Endodermal cell (in vitro differentiated cells): Measurements from ENCODE around the gene A2ML1. TPM values are rescaled to one million over a fixed set of nuclear protein-coding genes. Genes with fewer than 3 reads are reported as not detected.

Source experiments
- DNase-seq: peaks from one replicate; pipeline ENCODE4 v3.0.0-alpha.2; 2017
- H3K27ac ChIP-seq: 2 replicates; pipeline ENCODE4 v1.5.1; 2013; ENCODE audit warnings: mild to moderate bottlenecking, low read depth, low read length, moderate library complexity
- H3K27me3 ChIP-seq: 2 replicates; pipeline ENCODE4 v1.6.1; 2013; ENCODE audit warnings: mild to moderate bottlenecking, low read length, moderate library complexity; ENCODE audit not compliant: insufficient read depth, control insufficient read depth, poor library complexity, severe bottlenecking
- H3K36me3 ChIP-seq: 2 replicates; pipeline ENCODE4 v1.7.0; 2013; ENCODE audit warnings: mild to moderate bottlenecking, low read length, moderate library complexity; ENCODE audit not compliant: control insufficient read depth, insufficient read depth
- H3K4me1 ChIP-seq: one replicate; pipeline ENCODE4 v1.7.0; 2013; ENCODE audit warnings: low read length; ENCODE audit not compliant: control insufficient read depth, insufficient read depth
- H3K4me3 ChIP-seq: 2 replicates; pipeline ENCODE4 v1.5.1; 2013; ENCODE audit warnings: mild to moderate bottlenecking, low read length, moderate library complexity
- H3K9ac ChIP-seq: 2 replicates; pipeline ENCODE4 v1.6.1; 2013; ENCODE audit warnings: mild to moderate bottlenecking, low read length, moderate library complexity; ENCODE audit not compliant: poor library complexity, severe bottlenecking; ENCODE audit errors: extremely low read depth
- H3K9me3 ChIP-seq: 2 replicates; pipeline ENCODE4 v1.6.1; 2013; ENCODE audit warnings: mild to moderate bottlenecking, low read length, moderate library complexity; ENCODE audit not compliant: control insufficient read depth
- H3K27ac Mint-ChIP-seq: 2 replicates; pipeline ENCODE4 v1.8.0; 2020; ENCODE audit warnings: mixed read lengths
- H3K27me3 Mint-ChIP-seq: 2 replicates; pipeline ENCODE4 v1.8.0; 2021; ENCODE audit warnings: mild to moderate bottlenecking, mixed read lengths; ENCODE audit not compliant: insufficient read depth
- H3K36me3 Mint-ChIP-seq: 2 replicates; pipeline ENCODE4 v1.8.0; 2020; ENCODE audit warnings: low read depth, mixed read lengths
- H3K4me1 Mint-ChIP-seq: 2 replicates; pipeline ENCODE4 v1.8.0; 2020; ENCODE audit warnings: mixed read lengths
- H3K4me3 Mint-ChIP-seq: 2 replicates; pipeline ENCODE4 v1.8.0; 2020; ENCODE audit warnings: mild to moderate bottlenecking, moderate library complexity, mixed read lengths
- H3K9me3 Mint-ChIP-seq: 2 replicates; pipeline ENCODE4 v1.8.0; 2020; ENCODE audit warnings: mild to moderate bottlenecking, mixed read lengths
- WGBS, 2 experiments: methylation state at CpG; one replicate each; pipeline versions ENCODE4 v1.1.5 to v1.1.7; 2013; ENCODE audit warnings: missing lambda C conversion rate in 2 of 2, mixed read lengths in 1 of 2; ENCODE audit not compliant: insufficient coverage in 1 of 2, insufficient read length in 1 of 2; 5-methylcytosine and 5-hydroxymethylcytosine counted together
- total RNA-seq, 2 donors: library from RNA; stranded (reverse); fragmentation: NEBNext Ultra II Directional in 1 of 2; extraction: Animal tissue kit (Norgen Biotek cat#: 25700) in 1 of 2; gene quantifications; 2 replicates in 1 of 2; 3 replicates in 1 of 2; pipeline ENCODE4 v1.2.1, GENCODE V29; 2021
- TF ChIP-seq, protein P1 (sequence below): fragments of 200-600 bp; sonication (generic); conservative IDR thresholded peaks from 2 replicates; pipeline ENCODE4 v1.5.0; 2021; ENCODE audit warnings: antibody characterized with exemption, mild to moderate bottlenecking

Gene A2ML1
- total RNA-seq, 2 donors from 2014 or later = 7.1 to 11.6 TPM

DNA sequence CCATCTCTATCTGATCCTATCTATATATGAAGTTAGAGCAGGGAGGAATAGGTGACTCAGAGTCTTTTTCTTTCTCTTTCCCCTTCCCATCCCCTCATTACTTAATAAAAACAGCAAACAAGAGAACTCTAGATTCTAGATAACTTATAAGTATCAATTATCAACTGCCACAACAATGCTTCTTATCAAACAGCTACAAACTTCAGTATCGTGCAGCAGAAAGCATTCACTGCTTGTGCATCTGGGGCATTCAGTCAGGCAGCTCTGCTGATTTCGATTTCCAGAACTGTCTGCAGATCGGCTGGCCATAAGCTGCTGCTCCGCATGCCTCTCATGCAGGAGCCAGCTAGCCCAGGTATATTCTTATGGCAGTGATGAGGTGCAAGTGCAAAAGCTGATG, 19.4 kb downstream of the A2ML1 start:
- no peak overlapping the region for H3K27ac ChIP-seq
- TF ChIP-seq, protein P1, sequence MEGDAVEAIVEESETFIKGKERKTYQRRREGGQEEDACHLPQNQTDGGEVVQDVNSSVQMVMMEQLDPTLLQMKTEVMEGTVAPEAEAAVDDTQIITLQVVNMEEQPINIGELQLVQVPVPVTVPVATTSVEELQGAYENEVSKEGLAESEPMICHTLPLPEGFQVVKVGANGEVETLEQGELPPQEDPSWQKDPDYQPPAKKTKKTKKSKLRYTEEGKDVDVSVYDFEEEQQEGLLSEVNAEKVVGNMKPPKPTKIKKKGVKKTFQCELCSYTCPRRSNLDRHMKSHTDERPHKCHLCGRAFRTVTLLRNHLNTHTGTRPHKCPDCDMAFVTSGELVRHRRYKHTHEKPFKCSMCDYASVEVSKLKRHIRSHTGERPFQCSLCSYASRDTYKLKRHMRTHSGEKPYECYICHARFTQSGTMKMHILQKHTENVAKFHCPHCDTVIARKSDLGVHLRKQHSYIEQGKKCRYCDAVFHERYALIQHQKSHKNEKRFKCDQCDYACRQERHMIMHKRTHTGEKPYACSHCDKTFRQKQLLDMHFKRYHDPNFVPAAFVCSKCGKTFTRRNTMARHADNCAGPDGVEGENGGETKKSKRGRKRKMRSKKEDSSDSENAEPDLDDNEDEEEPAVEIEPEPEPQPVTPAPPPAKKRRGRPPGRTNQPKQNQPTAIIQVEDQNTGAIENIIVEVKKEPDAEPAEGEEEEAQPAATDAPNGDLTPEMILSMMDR = no peak
- no peaks in the 10 kb centered on the region for H3K4me1 Mint-ChIP-seq
- WGBS, 2 experiments = 95 to 100% methylated on average over 2 to 4 of the region's 4 CpGs
- H3K4me3 Mint-ChIP-seq = no peak overlapping the region
- no peak for DNase-seq
- no peaks in the 10 kb centered on the region for H3K9me3 ChIP-seq
- no peak overlapping the region for H3K9ac ChIP-seq
- no peaks in the 10 kb centered on the region for H3K9me3 Mint-ChIP-seq
- no peak overlapping the region for H3K27ac Mint-ChIP-seq
- no peaks in the 10 kb centered on the region for H3K27me3 Mint-ChIP-seq
- H3K27me3 ChIP-seq = no peaks in the 10 kb centered on the region
- H3K36me3 Mint-ChIP-seq = peaks cover 5% of the 10 kb centered on the region
- H3K36me3 ChIP-seq = peaks cover 11% of the 10 kb centered on the region
- H3K4me1 ChIP-seq = no peaks in the 10 kb centered on the region
- no peak overlapping the region for H3K4me3 ChIP-seq

- H3K4me3 Mint-ChIP-seq = no peak overlapping the region
- 80 to 89% methylated on average over 11 of the region's 11 CpGs for WGBS, 2 experiments
- TF ChIP-seq, protein P1 = no peak
- Histone ChIP-seq H3K27ac (no peak overlapping the region), H3K27me3 (no peaks in the 10 kb centered on the region), H3K4me3 (no peak overlapping the region), H3K9ac (no peak overlapping the region), H3K36me3 (peaks cover 17% of the 10 kb centered on the region), H3K4me1 (no peaks in the 10 kb centered on the region), H3K9me3 (no peaks in the 10 kb centered on the region)
- no peaks in the 10 kb centered on the region for H3K9me3 Mint-ChIP-seq
- H3K27me3 Mint-ChIP-seq = no peaks in the 10 kb centered on the region
- DNase-seq = no peak
- H3K27ac Mint-ChIP-seq = no peak overlapping the region
- no peaks in the 10 kb centered on the region for H3K4me1 Mint-ChIP-seq
- H3K36me3 Mint-ChIP-seq = peaks cover 8% of the 10 kb centered on the region
Measured at GRCh38 chr12:8844665-8845064, 22.2 kb downstream of the A2ML1 start.

DNA sequence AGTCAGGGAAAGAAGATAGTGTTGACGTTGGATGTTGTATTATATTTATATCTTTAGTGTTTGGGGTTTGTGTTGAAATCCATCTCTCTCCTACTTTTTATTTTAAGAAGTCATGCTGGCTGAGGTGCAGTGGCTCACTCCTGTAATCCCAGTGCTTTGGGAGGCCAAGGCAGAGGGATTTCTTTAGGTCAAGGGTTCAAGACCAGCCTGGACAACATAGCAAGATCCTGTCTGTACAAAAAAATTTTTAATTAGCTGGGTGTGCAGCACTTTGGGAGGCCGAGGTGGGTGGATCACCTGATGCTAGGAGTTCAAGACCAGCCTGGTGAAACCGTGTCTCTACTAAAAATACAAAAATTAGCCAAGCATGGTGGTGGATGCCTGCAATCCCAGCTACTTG, 23.9 kb downstream of the A2ML1 start:
- H3K27ac Mint-ChIP-seq = no peak overlapping the region

More for the DNA sequence above, 23.9 kb downstream of the A2ML1 start:
- TF ChIP-seq, protein P1 = no peak
- Histone ChIP-seq H3K9ac (no peak overlapping the region), H3K36me3 (peaks cover 17% of the 10 kb centered on the region), H3K27ac (no peak overlapping the region), H3K27me3 (no peaks in the 10 kb centered on the region), H3K9me3 (no peaks in the 10 kb centered on the region), H3K4me1 (no peaks in the 10 kb centered on the region), H3K4me3 (no peak overlapping the region)
- no peak for DNase-seq
- H3K4me3 Mint-ChIP-seq = no peak overlapping the region
- WGBS, 2 experiments = 91 to 93% methylated on average over 2 to 3 of the region's 3 CpGs
- no peaks in the 10 kb centered on the region for H3K27me3 Mint-ChIP-seq
- no peaks in the 10 kb centered on the region for H3K4me1 Mint-ChIP-seq
- no peaks in the 10 kb centered on the region for H3K9me3 Mint-ChIP-seq
- peaks cover 13% of the 10 kb centered on the region for H3K36me3 Mint-ChIP-seq
